K562 (cell line): ENCODE data around the gene SMIM36. TPM values are rescaled to one million over a fixed set of nuclear protein-coding genes. Genes with fewer than 3 reads are reported as not detected.

ENCODE experiments used
- ATAC-seq: fragments of 200-7000 bp; cut with Tn5 transposase; 3 replicates; pipeline ENCODE4 v1.9.1; 2020; ENCODE audit warnings: moderate library complexity
- BruUV-seq: library from RNA; stranded (reverse); fragments of 400-500 nt; replicated peaks from 2 replicates; lab custom pipeline; 2021; lab: Mats Ljungman, UMichigan
- CTCF ChIA-PET: fragments of 300-600 bp; formaldehyde crosslinking; extraction: SDS; loops from one replicate; lab custom pipeline; 2021; ENCODE audit warnings: low intra/inter-chr PET ratio; lab: Yijun Ruan, JAX
- POLR2A ChIA-PET: fragments of 300-600, 350-650 bp; sonication (Branson Sonifier 250); formaldehyde crosslinking; extraction: SDS; loops from one replicate; lab custom pipeline; 2021; ENCODE audit warnings: antibody characterized with exemption, inconsistent platforms; lab: Yijun Ruan, JAX
- DNase-seq, 4 experiments: peaks; one replicate each; pipeline versions ENCODE4 v3.0.0 to v3.0.0-alpha.2; 2011 to 2018; ENCODE audit warnings: low spot score in 3 of 4, mixed read lengths in 3 of 4; ENCODE audit errors: extremely low read depth in 1 of 4
- FAIRE-seq: peaks from 2 replicates; lab custom pipeline; 2011; peaks lifted over from hg19 to GRCh38; lab: Jason Lieb, UNC
- H2AFZ ChIP-seq: 2 replicates; pipeline ENCODE4 v1.6.0; 2011; ENCODE audit warnings: low read depth, low read length, control low read depth, inconsistent platforms
- H3K27ac ChIP-seq: fragments of 200-600 bp; 3 replicates; pipeline ENCODE4 v1.8.0; 2011; ENCODE audit warnings: low read depth, mild to moderate bottlenecking, control low read depth, inconsistent platforms, low read length, moderate library complexity, mixed read lengths; ENCODE audit errors: extremely low read depth
- H3K27me3 ChIP-seq, 2 experiments: fragments of 300-600 bp in 1 of 2; 2 replicates in 1 of 2; 3 replicates in 1 of 2; pipeline versions ENCODE4 v1.6.0 to v1.8.0; 2011; ENCODE audit warnings: inconsistent platforms in 2 of 2, low read length in 2 of 2, mild to moderate bottlenecking in 1 of 2, mixed read lengths in 1 of 2, moderate library complexity in 1 of 2; ENCODE audit not compliant: control insufficient read depth in 2 of 2, insufficient read depth in 2 of 2
- H3K36me3 ChIP-seq: fragments of 300-600 bp; 3 replicates; pipeline ENCODE4 v1.8.0; 2011; ENCODE audit warnings: mild to moderate bottlenecking, low read length, inconsistent platforms; ENCODE audit not compliant: control insufficient read depth, insufficient read depth
- H3K4me1 ChIP-seq, 2 experiments: fragments of 200-600 bp in 1 of 2; replicated peaks in 1 of 2; 2 replicates in 1 of 2; 3 replicates in 1 of 2; pipeline versions ENCODE4 v1.5.1 to v1.8.0; 2011; ENCODE audit warnings: inconsistent platforms in 2 of 2, low read length in 2 of 2, mild to moderate bottlenecking in 1 of 2, mixed read lengths in 1 of 2, moderate library complexity in 1 of 2; ENCODE audit not compliant: control insufficient read depth in 2 of 2, insufficient read depth in 2 of 2
- H3K4me2 ChIP-seq: 2 replicates; pipeline ENCODE4 v1.6.1; 2011; ENCODE audit warnings: low read length, control low read depth, inconsistent platforms, mixed read lengths; ENCODE audit not compliant: insufficient read depth
- H3K4me3 ChIP-seq: fragments of 200-600 bp; sonication (generic), shearing (Covaris generic); 2 replicates; pipeline ENCODE4 v1.5.1; 2016; ENCODE audit warnings: control low read depth, inconsistent platforms
- H3K79me2 ChIP-seq: fragments of 200-600 bp; 3 replicates; pipeline ENCODE4 v1.8.0; 2011; ENCODE audit warnings: low read length, inconsistent platforms; ENCODE audit not compliant: control insufficient read depth, insufficient read depth
- H3K9ac ChIP-seq, 2 experiments: 2 replicates each; pipeline versions ENCODE4 v1.6.0 to v1.6.1; 2011; ENCODE audit warnings: low read depth in 2 of 2, low read length in 2 of 2, control low read depth in 1 of 2, inconsistent platforms in 1 of 2, mild to moderate bottlenecking in 1 of 2, mixed read lengths in 1 of 2; ENCODE audit not compliant: insufficient read depth in 1 of 2
- H3K9me1 ChIP-seq: one replicate; pipeline ENCODE4 v1.6.0; 2011; ENCODE audit warnings: inconsistent platforms, mild to moderate bottlenecking, low read length, moderate library complexity; ENCODE audit not compliant: control insufficient read depth, insufficient read depth
- H3K9me3 ChIP-seq: replicated peaks from 2 replicates; pipeline ENCODE4 v1.5.1; 2011; ENCODE audit warnings: low read depth, low read length, inconsistent platforms; ENCODE audit not compliant: control insufficient read depth, insufficient read depth
- H4K20me1 ChIP-seq: replicated peaks from 2 replicates; pipeline ENCODE4 v1.6.1; 2011; ENCODE audit warnings: low read length, inconsistent platforms, mixed read lengths; ENCODE audit not compliant: control insufficient read depth, insufficient read depth
- BRD9 ChIP-seq: fragments of 450-650 bp; IDR thresholded peaks from 2 replicates; pipeline ENCODE4 v1.6.1; 2018; ENCODE audit warnings: low read depth; ENCODE audit not compliant: partially characterized antibody
- LCOR ChIP-seq: sonication (generic); formaldehyde crosslinking; IDR thresholded peaks from 2 replicates; pipeline ENCODE4 v1.8.0; 2022; ENCODE audit warnings: mild to moderate bottlenecking, missing genetic modification reagents
- NELFE ChIP-seq: IDR thresholded peaks from 2 replicates; pipeline ENCODE4 v1.6.1; 2011; ENCODE audit warnings: mild to moderate bottlenecking; ENCODE audit not compliant: insufficient read depth, insufficient read length
- NFIX ChIP-seq: fragments of 250-450 bp; sonication (Bioruptor Pico); IDR thresholded peaks from 2 replicates; pipeline ENCODE4 v1.4.0; 2020; ENCODE audit warnings: low read depth, mild to moderate bottlenecking, moderate library complexity
- PCBP1 ChIP-seq: fragments of 200-400 bp; formaldehyde crosslinking; IDR thresholded peaks from 2 replicates; pipeline ENCODE4 v1.6.1; 2018; ENCODE audit warnings: mild to moderate bottlenecking, low read depth, low read length; ENCODE audit not compliant: poor library complexity, severe bottlenecking
- ZNF316 ChIP-seq: fragments of 450-650 bp; IDR thresholded peaks from 2 replicates; pipeline ENCODE4 v1.6.1; 2016
- ZNF830 ChIP-seq: fragments of 250-450 bp; sonication (Bioruptor Pico); IDR thresholded peaks from 2 replicates; pipeline ENCODE4 v1.5.0; 2021; ENCODE audit warnings: mild to moderate bottlenecking
- WGBS: fragments of 100-300 bp; shearing (Covaris generic); methylation state at CpG from one replicate; pipeline ENCODE4 v1.1.6; 2016; ENCODE audit warnings: low coverage, mixed read lengths; ENCODE audit not compliant: insufficient coverage; ENCODE audit errors: missing lambda C conversion rate; 5-methylcytosine and 5-hydroxymethylcytosine counted together
- in situ Hi-C: fragments of 300-500 bp; cut with MboI; formaldehyde crosslinking; loops from 4 replicates; pipeline ENCODE4 v1.15.0; 2018; ENCODE audit warnings: inconsistent platforms, mixed read lengths
- intact Hi-C: fragments of 100-400 bp; cut with micrococcal nuclease; formaldehyde crosslinking; loops from 2 replicates; pipeline ENCODE4 v1.14.2; 2022
- polyA plus RNA-seq, 8 experiments: library from polyadenylated mRNA; depleted of rRNA in 4 of 8; stranded (reverse) in 5 of 8; unstranded in 3 of 8; fragments of >200 nt; fragmentation: Nextera tagmentation in 2 of 8; fragmentation: Illumina TruSeq in 1 of 8; extraction: Ambion mirVana in 2 of 8; extraction: Trizol in 1 of 8; gene quantifications; 2 replicates each; pipeline versions ENCODE4 v1.2.1 to v1.2.3, GENCODE V29; 2011 to 2014; ENCODE audit warnings: inconsistent platforms in 1 of 8, missing spikeins in 1 of 8
- total RNA-seq, 7 experiments: library from RNA; depleted of rRNA in 6 of 7; stranded (reverse); fragments of >200 nt in 6 of 7; fragmentation: Illumina TruSeq in 2 of 7; extraction: Trizol in 2 of 7; gene quantifications; 2 replicates each; pipeline versions ENCODE4 v1.2.1 to v1.2.3, GENCODE V29; 2011 to 2021; ENCODE audit warnings: low replicate concordance in 1 of 7
- TF ChIP-seq, protein P1 (sequence below): fragments of 250-450 bp; sonication (Bioruptor Pico); IDR thresholded peaks from 2 replicates; pipeline ENCODE4 v1.9.0; 2021; ENCODE audit warnings: mild to moderate bottlenecking
- TF ChIP-seq, protein P2 (sequence below), 2 experiments: IDR thresholded peaks; 2 replicates each; pipeline ENCODE4 v1.6.1; 2012; ENCODE audit warnings: improper control_type of control experiment in 2 of 2, low read depth in 2 of 2, low read length in 2 of 2, borderline replicate concordance in 1 of 2
- TF ChIP-seq, protein P3 (sequence below): fragments of 150-350 bp; IDR thresholded peaks from 2 replicates; pipeline ENCODE4 v1.6.1; 2014; ENCODE audit warnings: low read depth, mild to moderate bottlenecking, low read length, borderline replicate concordance

The SMIM36 gene
- total and polyA plus RNA-seq, 9 of the 15 experiments (the other 6 are each of a cell fraction or from before 2014, with no cell fraction given) = not detected

DNA sequence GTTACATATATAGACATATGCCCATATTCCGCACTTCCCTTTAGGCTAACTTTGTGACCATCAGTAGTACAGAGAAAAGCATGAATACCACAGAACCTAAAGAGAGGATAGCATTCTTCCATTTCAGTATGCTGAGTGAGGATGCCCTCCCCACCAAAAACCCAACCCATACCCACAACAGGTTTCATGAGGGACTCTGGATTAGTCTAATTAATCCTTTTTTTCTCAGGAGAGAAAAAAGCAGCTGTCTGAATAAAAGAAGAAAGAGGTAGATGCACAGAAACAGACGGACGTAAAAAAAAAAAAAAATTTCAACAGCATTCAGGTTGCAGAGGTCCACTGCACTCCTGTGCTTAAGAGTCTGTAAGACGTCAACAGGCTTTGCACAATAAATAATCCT is 96.3 kb downstream of the SMIM36 start:
- H3K9me1 ChIP-seq = no peaks in the 10 kb centered on the region
- H3K79me2 ChIP-seq = peaks cover 11% of the 10 kb centered on the region
- no peak overlapping the region for H3K27ac ChIP-seq
- 94% methylated on average over 2 of the region's 4 CpGs for WGBS
- H3K4me1 ChIP-seq = peaks cover 0 to 7% of the 10 kb centered on the region in 2 experiments; a peak in 3 of 5 replicates
- no peaks in the 10 kb centered on the region for H3K9me3 ChIP-seq
- intact Hi-C loops (no loop called here), in situ Hi-C loops (no loop called here)
- no peak for ATAC-seq
- no peak overlapping the region for H3K4me2 ChIP-seq
- no peaks in the 10 kb centered on the region for H3K27me3 ChIP-seq
- H3K9ac ChIP-seq = no peak overlapping the region
- ChIA-PET CTCF (no interaction called here), POLR2A (no interaction called here)
- no TSS peak for BruUV-seq
- H2AFZ ChIP-seq = no peak overlapping the region
- TF ChIP-seq, protein P1, sequence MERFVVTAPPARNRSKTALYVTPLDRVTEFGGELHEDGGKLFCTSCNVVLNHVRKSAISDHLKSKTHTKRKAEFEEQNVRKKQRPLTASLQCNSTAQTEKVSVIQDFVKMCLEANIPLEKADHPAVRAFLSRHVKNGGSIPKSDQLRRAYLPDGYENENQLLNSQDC = no peak
- no peak for TF ChIP-seq ZNF316
- TF ChIP-seq NELFE = no peak
- TF ChIP-seq BRD9 = no peak
- no peak for TF ChIP-seq ZNF830
- no peak for TF ChIP-seq PCBP1
- TF ChIP-seq, protein P2, sequence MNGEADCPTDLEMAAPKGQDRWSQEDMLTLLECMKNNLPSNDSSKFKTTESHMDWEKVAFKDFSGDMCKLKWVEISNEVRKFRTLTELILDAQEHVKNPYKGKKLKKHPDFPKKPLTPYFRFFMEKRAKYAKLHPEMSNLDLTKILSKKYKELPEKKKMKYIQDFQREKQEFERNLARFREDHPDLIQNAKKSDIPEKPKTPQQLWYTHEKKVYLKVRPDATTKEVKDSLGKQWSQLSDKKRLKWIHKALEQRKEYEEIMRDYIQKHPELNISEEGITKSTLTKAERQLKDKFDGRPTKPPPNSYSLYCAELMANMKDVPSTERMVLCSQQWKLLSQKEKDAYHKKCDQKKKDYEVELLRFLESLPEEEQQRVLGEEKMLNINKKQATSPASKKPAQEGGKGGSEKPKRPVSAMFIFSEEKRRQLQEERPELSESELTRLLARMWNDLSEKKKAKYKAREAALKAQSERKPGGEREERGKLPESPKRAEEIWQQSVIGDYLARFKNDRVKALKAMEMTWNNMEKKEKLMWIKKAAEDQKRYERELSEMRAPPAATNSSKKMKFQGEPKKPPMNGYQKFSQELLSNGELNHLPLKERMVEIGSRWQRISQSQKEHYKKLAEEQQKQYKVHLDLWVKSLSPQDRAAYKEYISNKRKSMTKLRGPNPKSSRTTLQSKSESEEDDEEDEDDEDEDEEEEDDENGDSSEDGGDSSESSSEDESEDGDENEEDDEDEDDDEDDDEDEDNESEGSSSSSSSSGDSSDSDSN (IDR thresholded peaks at IDR 0.05; ENCODE audit: borderline replicate concordance in 1 of 2, low read depth in 2 of 2, low read length in 2 of 2) = no peak
- no peak for TF ChIP-seq LCOR
- TF ChIP-seq NFIX (CRISPR knock-in tag) = no peak
- TF ChIP-seq, protein P3, sequence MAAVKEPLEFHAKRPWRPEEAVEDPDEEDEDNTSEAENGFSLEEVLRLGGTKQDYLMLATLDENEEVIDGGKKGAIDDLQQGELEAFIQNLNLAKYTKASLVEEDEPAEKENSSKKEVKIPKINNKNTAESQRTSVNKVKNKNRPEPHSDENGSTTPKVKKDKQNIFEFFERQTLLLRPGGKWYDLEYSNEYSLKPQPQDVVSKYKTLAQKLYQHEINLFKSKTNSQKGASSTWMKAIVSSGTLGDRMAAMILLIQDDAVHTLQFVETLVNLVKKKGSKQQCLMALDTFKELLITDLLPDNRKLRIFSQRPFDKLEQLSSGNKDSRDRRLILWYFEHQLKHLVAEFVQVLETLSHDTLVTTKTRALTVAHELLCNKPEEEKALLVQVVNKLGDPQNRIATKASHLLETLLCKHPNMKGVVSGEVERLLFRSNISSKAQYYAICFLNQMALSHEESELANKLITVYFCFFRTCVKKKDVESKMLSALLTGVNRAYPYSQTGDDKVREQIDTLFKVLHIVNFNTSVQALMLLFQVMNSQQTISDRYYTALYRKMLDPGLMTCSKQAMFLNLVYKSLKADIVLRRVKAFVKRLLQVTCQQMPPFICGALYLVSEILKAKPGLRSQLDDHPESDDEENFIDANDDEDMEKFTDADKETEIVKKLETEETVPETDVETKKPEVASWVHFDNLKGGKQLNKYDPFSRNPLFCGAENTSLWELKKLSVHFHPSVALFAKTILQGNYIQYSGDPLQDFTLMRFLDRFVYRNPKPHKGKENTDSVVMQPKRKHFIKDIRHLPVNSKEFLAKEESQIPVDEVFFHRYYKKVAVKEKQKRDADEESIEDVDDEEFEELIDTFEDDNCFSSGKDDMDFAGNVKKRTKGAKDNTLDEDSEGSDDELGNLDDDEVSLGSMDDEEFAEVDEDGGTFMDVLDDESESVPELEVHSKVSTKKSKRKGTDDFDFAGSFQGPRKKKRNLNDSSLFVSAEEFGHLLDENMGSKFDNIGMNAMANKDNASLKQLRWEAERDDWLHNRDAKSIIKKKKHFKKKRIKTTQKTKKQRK = no peak
- DNase-seq = no peak
- no peak overlapping the region for H3K4me3 ChIP-seq
- H3K36me3 ChIP-seq = peaks cover 28% of the 10 kb centered on the region
- H4K20me1 ChIP-seq = no peaks in the 10 kb centered on the region
- no peak for FAIRE-seq
